SJSA1 (cell line): ENCODE results near the gene MOCOS. TPM values are rescaled to one million over a fixed set of nuclear protein-coding genes. Genes with fewer than 3 reads are reported as not detected.
"Not testable (repeated sequence)": the region's sequence is repeated elsewhere in the genome, so short reads cannot be mapped to it uniquely, and the experiment has no call there.

ENCODE experiments used
- DNase-seq, 2 experiments: peaks; one replicate each; pipeline ENCODE4 v3.0.0-alpha.2; 2015 to 2020; ENCODE audit warnings: low spot score in 2 of 2, low read depth in 1 of 2
- H3K27ac ChIP-seq: fragments of 250-450 bp; sonication (Bioruptor Pico); 2 replicates; pipeline ENCODE4 v1.5.1; 2020; ENCODE audit warnings: mild to moderate bottlenecking, moderate library complexity
- H3K27me3 ChIP-seq: fragments of 250-450 bp; sonication (Bioruptor Pico); replicated peaks from 2 replicates; pipeline ENCODE4 v1.5.1; 2020; ENCODE audit warnings: mild to moderate bottlenecking, moderate library complexity
- H3K36me3 ChIP-seq: fragments of 250-450 bp; sonication (Bioruptor Pico); 2 replicates; pipeline ENCODE4 v1.5.1; 2020; ENCODE audit warnings: mild to moderate bottlenecking
- H3K4me1 ChIP-seq: fragments of 250-450 bp; sonication (Bioruptor Pico); replicated peaks from 2 replicates; pipeline ENCODE4 v1.6.1; 2021; ENCODE audit warnings: mild to moderate bottlenecking
- H3K4me3 ChIP-seq: fragments of 250-450 bp; sonication (Bioruptor Pico); 2 replicates; pipeline ENCODE4 v1.5.1; 2020; ENCODE audit warnings: mild to moderate bottlenecking
- H3K9me3 ChIP-seq: fragments of 250-450 bp; sonication (Bioruptor Pico); replicated peaks from 2 replicates; pipeline ENCODE4 v1.5.1; 2020; ENCODE audit warnings: mild to moderate bottlenecking
- total RNA-seq: library from RNA; depleted of rRNA; stranded (reverse); fragments of >200 nt; shearing (Covaris generic); gene quantifications from 2 replicates; pipeline ENCODE4 v1.2.3, GENCODE V29; 2014

Gene MOCOS
- total RNA-seq, 1 experiment from 2014 or later: 0.34 TPM

DNA sequence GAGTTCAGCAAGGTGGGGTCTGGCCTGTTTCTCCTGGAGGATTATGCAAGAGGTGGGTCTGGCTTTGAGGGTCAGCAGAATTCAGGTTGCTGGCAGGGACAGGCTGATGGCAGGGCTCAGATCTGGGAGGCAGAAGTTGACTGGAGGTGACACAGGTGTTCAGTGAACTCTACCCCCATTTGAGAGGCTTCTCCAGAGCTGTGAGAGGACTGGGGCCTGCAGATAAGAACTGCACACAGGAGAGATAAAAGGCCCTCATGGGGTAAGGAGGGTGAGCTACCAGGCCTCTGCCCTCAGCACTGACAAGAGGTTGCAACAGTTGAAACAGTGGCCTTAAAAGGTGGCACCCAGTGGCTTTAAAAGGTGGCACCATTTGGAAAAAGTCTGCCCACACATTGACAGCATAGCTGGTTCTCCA lies 13.1 kb downstream of the MOCOS start:
- no peaks in the 10 kb centered on the region for H3K9me3 ChIP-seq
- DNase-seq: no peak
- no peak overlapping the region for H3K27ac ChIP-seq
- no peak overlapping the region for H3K4me3 ChIP-seq
- H3K36me3 ChIP-seq: no peaks in the 10 kb centered on the region
- no peaks in the 10 kb centered on the region for H3K4me1 ChIP-seq
- no peaks in the 10 kb centered on the region for H3K27me3 ChIP-seq

DNA sequence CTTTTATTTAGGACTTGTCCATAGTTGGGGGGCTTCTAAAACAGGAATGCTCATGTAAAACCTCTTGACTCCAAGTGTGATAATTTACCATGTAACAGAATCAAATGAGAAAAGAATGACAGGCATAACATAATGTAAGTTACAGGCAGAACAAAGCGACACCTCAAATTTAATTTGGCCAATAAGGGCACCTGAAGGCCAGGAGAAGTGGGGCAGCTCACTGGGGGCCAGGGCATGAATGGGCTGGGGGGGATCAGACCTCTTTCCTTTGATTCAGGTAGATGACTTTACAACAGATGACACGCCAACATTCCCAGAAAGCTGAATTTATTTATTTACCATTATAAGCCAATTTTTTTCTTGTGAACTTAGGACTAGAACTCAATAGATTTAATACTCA lies 14.5 kb downstream of the MOCOS start:
- no peak overlapping the region for H3K27ac ChIP-seq

DNA sequence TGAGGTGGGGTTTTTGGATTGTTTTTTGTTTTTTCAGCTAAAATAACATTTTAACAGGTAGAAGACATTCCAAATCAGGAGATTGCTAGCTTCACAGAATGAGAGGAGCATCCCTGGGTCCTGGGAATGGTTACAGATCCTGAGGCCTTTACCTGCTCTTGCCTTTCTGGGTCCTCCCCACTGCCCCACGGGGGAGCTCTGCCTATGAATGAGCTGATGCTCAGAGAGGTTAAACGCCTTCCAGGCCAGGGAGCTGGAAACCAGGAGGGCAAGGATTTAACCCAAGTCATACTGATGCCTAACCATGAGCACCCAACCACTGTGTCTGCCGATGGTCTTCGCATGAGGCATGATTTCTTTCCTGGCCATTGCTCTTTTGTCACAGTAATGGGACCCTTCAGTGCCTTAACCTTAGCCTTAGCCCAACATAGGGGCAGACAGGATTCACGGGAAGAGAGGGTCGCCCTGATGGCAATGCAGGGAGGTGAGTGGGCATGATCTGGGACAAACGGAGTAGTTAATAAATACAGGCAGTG lies 16.1 kb downstream of the MOCOS start:
- no peaks in the 10 kb centered on the region for H3K4me1 ChIP-seq
- no peak overlapping the region for H3K27ac ChIP-seq
- H3K36me3 ChIP-seq: no peaks in the 10 kb centered on the region
- no peaks in the 10 kb centered on the region for H3K27me3 ChIP-seq
- no peak overlapping the region for H3K4me3 ChIP-seq
- H3K9me3 ChIP-seq: no peaks in the 10 kb centered on the region
- DNase-seq: no peak

More for the DNA sequence above, 14.5 kb downstream of the MOCOS start:
- Histone ChIP-seq H3K4me3 (no peak overlapping the region), H3K36me3 (no peaks in the 10 kb centered on the region), H3K4me1 (no peaks in the 10 kb centered on the region), H3K9me3 (no peaks in the 10 kb centered on the region), H3K27me3 (no peaks in the 10 kb centered on the region)
- DNase-seq: no peak

DNA sequence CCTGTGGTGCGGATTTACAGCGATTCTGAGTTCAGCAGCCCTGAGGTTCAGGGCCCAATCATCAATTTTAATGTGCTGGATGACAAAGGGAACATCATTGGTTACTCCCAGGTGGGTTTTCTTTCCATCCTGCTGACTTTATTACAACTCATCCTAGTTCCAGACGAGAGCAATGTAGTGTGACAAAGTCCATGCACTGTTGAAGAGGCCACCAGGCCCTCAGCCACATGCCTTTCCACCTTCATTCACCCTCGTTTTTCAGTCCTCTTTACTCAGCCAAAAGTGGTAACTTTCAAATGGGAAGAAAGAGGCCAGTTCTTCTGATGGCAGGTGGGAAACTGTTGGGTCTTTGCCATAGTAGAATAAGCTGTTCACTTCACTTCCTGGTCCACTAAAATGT lies 17.9 kb downstream of the MOCOS start:
- no peak overlapping the region for H3K4me3 ChIP-seq
- H3K4me1 ChIP-seq: no peaks in the 10 kb centered on the region
- no peak for DNase-seq
- peaks cover 3% of the 10 kb centered on the region; the same call in 1 of the 2 replicates for H3K9me3 ChIP-seq
- H3K27ac ChIP-seq: no peak overlapping the region
- no peaks in the 10 kb centered on the region for H3K27me3 ChIP-seq
- no peaks in the 10 kb centered on the region for H3K36me3 ChIP-seq

DNA sequence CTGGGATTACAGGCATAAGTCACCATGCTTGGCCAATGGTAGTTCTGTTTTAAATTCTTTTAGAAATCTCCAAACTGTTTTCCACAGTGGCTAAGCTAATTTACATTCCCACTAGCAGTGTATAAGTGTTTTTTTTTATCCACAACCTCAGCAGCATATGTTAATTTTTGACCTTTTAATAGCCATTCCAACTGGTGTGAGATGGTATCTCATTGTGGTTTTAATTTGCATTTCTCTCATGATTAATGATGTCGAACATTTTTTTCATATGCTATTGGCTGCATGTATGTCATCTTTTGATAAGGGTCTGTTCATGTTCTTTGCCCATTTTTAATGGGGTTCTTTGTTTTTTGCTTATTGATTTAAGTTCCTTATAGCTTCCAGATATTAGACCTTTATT lies 20.0 kb downstream of the MOCOS start:
- peaks cover 3% of the 10 kb centered on the region; the same call in 1 of the 2 replicates for H3K9me3 ChIP-seq
- no peak for DNase-seq
- no peaks in the 10 kb centered on the region for H3K4me1 ChIP-seq
- no peak overlapping the region for H3K27ac ChIP-seq
- no peaks in the 10 kb centered on the region for H3K27me3 ChIP-seq
- no peaks in the 10 kb centered on the region for H3K36me3 ChIP-seq
- H3K4me3 ChIP-seq: no peak overlapping the region

DNA sequence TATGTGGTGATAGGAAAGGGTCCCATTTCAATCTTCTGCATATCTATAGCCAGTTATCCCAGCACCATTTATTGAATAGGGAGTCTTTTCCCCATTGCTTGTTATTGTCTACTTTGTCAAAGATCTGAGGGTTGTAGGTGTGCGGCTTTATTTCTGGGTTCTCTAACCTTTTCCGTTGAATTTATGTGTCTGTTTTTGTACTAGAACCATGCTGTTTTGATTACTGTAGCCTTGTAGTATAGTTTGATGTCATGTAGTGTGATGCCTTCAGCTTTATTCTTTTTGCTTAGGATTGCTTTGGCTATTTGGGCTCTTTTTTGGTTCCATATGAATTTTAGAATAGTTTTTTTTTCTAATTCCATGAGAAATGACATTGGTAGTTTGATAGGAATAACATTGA lies 20.7 kb downstream of the MOCOS start:
- not testable (repeated sequence) for H3K27ac ChIP-seq, H3K4me3 ChIP-seq, H3K9me3 ChIP-seq, H3K36me3 ChIP-seq, H3K27me3 ChIP-seq, H3K4me1 ChIP-seq, DNase-seq

DNA sequence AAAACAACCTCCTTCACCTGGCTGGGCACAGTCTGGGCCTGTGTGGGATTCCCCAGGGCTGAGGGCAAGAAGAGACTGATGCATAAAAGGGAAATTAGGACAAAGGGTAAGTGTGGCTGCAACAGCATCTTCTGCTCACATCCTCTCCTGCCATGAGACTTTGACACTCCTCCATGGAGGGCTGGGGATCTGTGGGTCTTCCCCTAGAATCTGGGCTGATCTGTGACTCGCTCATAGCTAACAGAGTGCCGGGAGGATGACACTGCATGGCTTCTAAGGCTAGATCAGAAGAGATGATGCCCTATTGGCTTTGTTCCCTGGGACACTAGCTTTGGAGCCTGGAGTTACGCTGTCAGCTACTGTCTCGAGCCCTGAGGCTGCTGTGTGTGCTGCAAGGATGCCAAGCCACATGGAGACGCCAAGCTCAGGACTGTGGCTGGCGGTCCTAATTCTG lies 24.3 kb downstream of the MOCOS start:
- no peak overlapping the region for H3K27ac ChIP-seq
- H3K36me3 ChIP-seq: no peaks in the 10 kb centered on the region
- no peak for DNase-seq

DNA sequence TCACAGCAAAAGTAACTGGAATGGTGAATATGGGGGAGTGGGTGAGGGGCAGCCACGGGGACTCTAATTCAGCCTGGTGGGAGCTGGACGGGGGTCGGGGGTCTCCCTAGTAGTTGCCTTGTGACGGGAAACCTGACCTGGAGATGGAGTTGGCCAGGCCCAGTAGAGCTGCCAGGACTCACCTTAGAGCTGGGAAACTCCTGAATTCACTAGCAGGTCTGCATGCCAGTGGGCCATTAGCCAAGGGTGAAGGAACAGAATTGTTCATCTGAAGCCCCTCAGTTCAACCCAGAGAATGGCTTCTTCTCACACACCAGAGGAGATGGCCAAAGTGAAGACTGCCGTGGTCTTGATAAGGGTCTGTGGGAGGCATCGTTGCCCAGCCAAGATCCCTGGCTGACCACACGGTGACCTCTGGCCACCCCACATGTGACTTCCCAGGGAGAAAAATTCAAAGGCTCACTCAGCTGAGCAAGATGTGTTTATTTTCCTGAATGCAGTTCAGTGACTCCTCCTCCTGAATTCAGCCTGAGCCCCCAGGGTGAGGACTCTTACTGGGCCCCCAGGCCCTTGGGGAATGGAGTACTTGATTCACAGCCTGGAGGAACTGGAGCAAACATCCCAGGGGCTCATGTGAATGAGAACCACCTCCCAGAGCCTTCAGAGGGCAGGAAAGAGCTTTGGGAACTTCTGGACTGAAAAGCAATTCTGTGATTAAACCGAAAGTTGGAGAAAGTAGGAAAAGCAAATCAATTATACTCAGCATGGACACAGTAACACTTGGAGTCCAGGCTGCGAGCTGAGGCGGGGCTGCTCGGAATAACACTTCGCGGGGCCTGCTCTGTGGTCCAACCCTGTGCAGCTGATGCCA lies 25.2 kb downstream of the MOCOS start:
- peaks cover 3% of the 10 kb centered on the region; the same call in 1 of the 2 replicates for H3K9me3 ChIP-seq
- no peaks in the 10 kb centered on the region for H3K27me3 ChIP-seq
- H3K4me3 ChIP-seq: no peak overlapping the region
- no peaks in the 10 kb centered on the region for H3K4me1 ChIP-seq
- H3K36me3 ChIP-seq: no peaks in the 10 kb centered on the region
- DNase-seq: no peak
- H3K27ac ChIP-seq: no peak overlapping the region

More for the DNA sequence above, 24.3 kb downstream of the MOCOS start:
- Histone ChIP-seq H3K4me3 (no peak overlapping the region), H3K27me3 (no peaks in the 10 kb centered on the region), H3K9me3 (peaks cover 3% of the 10 kb centered on the region; the same call in 1 of the 2 replicates), H3K4me1 (no peaks in the 10 kb centered on the region)

DNA sequence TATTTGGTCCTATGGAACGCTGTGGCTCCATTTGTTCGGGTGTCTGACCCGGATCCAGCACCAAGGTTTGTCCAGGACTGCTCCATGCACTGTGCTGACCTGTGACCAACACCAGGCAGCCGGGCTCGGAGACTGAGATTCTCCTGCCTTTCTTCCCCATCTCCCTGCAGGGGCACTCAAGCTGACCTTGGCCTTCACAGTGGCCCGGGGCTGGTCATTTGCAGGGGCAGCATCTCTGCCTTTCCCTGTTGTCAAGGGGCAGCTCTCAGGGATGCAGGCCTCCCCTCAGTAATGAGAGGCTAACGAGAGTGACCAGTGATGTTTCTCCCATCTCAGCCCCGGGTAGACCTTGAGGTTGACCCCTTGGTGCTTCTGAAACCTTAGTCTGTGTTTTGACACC lies 27.5 kb downstream of the MOCOS start:
- H3K4me1 ChIP-seq: no peaks in the 10 kb centered on the region
- no peak overlapping the region for H3K27ac ChIP-seq
- H3K36me3 ChIP-seq: no peaks in the 10 kb centered on the region
- H3K4me3 ChIP-seq: no peak overlapping the region
- no peaks in the 10 kb centered on the region for H3K27me3 ChIP-seq
- no peak for DNase-seq
- H3K9me3 ChIP-seq: no peaks in the 10 kb centered on the region

DNA sequence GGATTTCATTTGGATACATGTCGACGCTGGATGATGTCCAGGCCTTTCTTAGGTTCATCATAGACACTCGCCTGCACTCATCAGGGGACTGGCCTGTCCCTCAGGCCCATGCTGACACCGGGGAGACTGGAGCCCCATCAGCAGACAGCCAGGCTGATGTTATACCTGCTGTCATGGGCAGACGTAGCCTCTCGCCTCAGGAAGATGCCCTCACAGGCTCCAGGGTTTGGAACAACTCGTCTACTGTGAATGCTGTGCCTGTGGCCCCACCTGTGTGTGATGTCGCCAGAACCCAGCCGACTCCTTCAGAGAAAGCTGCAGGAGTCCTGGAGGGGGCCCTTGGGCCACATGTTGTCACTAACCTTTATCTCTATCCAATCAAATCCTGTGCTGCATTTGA lies 28.3 kb downstream of the MOCOS start:
- DNase-seq: no peak
- H3K9me3 ChIP-seq: no peaks in the 10 kb centered on the region

DNA sequence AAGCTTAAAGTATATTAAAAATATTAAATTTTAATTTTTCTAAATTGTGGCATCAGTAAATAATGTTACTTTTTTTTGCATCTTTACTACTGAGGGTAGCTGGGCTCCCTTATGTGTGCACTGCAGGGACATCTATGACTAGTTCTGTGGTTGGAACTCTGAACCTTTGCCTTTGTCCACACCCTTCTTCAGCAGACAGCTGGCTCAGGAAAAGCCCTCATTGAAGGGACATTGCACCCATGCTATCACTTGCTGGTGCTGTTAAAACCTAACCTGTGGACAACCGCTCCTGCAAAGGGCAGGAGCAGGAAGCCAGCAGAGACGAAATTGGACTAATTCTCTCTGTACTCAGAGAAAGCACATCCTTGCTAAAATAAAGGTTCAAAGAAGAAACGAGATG lies 30.1 kb downstream of the MOCOS start:
- Histone ChIP-seq H3K4me1 (no peaks in the 10 kb centered on the region), H3K9me3 (no peaks in the 10 kb centered on the region), H3K27ac (no peak overlapping the region), H3K4me3 (no peak overlapping the region), H3K27me3 (no peaks in the 10 kb centered on the region), H3K36me3 (no peaks in the 10 kb centered on the region)
- no peak for DNase-seq

More for the DNA sequence above, 28.3 kb downstream of the MOCOS start:
- Histone ChIP-seq H3K4me3 (no peak overlapping the region), H3K27me3 (no peaks in the 10 kb centered on the region), H3K4me1 (no peaks in the 10 kb centered on the region), H3K36me3 (no peaks in the 10 kb centered on the region), H3K27ac (no peak overlapping the region)

DNA sequence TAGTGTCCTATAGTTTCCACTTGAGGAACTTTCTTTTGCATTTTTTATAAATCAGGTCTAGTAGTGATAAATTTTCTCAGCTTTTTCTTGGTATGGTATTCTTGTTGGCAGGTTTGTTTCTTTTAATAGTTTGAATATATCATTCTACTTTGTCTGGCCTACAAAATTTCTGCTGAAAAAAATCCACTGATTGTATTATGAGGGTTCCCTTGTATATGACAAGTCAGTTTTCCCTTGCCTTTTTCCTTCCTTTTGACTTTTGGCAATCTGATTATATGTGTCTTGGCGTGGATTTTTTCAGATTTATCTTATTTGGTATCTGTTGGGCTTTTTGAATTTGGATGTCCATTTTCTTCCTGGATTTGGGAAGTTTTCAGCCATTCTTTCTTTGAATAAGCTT lies 41.9 kb downstream of the MOCOS start:
- DNase-seq: no peak
- Histone ChIP-seq H3K4me3 (no peak overlapping the region), H3K4me1 (no peaks in the 10 kb centered on the region), H3K27ac (no peak overlapping the region), H3K9me3 (no peaks in the 10 kb centered on the region; the same call in none of the 2 replicates), H3K27me3 (no peaks in the 10 kb centered on the region), H3K36me3 (no peaks in the 10 kb centered on the region)

DNA sequence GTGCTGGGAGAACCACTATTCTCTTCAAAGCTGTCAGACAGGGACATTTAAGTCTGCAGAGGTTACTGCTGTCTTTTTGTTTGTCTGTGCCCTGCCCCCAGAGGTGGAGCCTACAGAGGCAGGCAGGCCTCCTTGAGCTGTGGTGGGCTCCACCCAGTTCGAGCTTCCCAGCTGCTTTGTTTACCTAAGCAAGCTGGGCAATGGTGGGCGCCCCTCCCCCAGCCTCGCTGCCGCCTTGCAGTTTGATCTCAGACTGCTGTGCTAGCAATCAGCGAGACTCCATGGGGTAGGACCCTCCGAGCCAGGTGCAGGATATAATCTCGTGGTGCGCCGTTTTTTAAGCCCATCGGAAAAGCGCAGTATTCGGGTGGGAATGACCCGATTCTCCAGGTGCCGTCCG lies 53.2 kb downstream of the MOCOS start:
- not testable (repeated sequence) for H3K36me3 ChIP-seq, H3K27me3 ChIP-seq, H3K4me3 ChIP-seq, H3K27ac ChIP-seq, H3K4me1 ChIP-seq, DNase-seq, H3K9me3 ChIP-seq

DNA sequence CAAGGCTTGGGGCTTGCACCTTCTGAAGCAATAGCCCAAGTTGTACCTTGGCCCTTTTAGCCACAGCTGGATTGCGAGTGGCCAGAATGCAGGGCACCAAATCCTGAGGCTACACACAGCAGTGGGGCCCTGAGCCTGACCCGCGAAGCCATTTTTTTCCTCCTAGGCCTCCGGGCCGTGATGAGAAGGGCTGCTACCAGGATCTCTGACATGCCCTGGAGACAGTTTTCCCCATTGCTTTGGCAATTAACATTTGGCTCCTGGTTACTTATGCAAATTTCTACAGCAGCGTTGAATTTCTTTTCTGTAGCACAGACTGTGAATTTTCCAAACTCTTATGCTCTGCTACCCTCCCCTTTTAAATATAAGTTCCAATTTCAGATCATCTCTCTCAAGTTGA lies 54.5 kb downstream of the MOCOS start:
- no peak overlapping the region for H3K4me3 ChIP-seq
- no peaks in the 10 kb centered on the region for H3K27me3 ChIP-seq
- no peak overlapping the region for H3K27ac ChIP-seq
- DNase-seq: no peak
- no peaks in the 10 kb centered on the region for H3K4me1 ChIP-seq
- no peaks in the 10 kb centered on the region for H3K9me3 ChIP-seq
- H3K36me3 ChIP-seq: no peaks in the 10 kb centered on the region
